ENCODE data around the gene IGF2BP3. TPM values are rescaled to one million over a fixed set of nuclear protein-coding genes. Genes with fewer than 3 reads are reported as not detected.

IGF2BP3 gene
- total RNA-seq, 1 donor from 2014 or later, result 28.0 TPM

DNA sequence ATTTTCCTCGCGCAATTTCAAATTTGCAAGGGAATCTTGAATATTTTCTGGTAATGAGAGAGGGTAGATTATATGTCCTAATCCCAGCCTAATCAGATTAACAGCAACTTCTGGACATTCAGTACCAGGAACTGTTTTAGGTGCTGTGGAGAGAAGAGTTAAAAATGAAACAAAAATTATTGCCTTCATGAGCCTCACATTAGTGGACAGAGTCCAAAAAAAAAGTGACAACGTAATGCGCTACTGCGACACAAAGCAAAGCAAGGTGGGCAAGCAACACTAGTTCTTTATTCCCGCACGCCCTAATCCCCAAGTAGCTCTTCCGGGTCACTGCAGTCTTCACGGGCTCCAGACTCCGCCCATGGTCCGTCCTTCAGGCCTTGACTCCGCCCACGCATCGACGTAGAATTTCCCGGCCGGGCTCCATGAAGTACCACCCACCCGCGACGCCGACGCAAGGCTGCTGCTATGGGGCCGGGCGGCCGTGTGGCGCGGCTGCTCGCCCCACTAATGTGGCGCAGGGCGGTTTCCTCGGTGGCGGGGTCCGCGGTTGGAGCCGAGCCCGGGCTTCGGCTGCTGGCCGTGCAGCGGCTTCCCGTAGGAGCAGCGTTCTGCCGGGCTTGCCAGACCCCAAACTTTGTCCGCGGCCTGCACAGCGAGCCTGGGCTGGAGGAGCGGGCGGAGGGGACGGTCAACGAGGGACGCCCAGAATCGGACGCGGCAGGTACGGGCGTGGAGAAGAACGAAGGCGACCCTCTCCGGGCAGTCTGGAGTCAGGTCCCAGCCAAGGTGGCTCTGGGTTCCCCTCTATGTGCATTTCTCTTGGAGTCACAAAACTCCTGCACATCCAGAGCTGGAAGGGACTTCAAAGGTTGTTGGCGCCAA is 171.2 kb downstream of the IGF2BP3 start, which contains the start of gene MALSU1:
TSS of gene MALSU1 (plus strand) at position 455 of the 885 bp plus-strand sequence. CDS start at position 469, 14 bp downstream.
- peak; percentile 100 for DNase-seq (ENCODE audit: low read depth)

DNA sequence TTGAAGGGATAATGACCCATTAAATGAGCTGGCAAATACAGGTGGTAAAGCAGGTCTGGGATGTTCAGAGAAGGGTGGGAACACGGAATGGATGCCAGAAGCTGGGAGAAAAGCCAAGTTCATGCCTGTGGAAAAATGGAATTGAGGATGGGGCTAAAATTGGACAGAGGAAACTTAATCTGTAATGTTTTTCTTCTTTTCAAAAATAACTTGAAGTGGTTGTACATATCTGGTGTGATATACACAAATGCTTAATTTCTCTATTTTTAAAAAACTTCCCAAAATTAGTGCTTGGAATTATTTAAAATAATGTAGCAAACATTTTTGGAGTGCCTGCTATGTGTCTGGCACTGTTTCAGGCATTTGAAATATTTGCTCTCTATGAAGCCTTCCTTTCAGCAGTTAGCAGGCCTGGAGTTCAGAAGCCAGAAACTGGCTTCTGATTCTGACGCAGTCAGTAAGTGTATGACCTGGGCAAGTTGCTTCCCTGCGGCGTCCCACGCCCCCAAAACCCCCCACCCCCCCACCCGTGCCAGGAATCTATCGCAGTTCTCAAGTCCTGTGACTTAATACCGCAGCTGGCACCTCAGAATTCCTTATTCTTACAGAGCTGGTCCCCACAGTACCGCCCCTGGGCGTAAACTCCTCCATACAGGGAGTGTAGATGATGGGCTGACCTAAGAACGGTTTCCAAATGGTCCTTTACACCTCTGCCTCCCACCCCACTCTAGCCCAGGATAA is 172.0 kb downstream of the IGF2BP3 start:
- DNase-seq (ENCODE audit: low read depth), result peak; percentile 85

DNA sequence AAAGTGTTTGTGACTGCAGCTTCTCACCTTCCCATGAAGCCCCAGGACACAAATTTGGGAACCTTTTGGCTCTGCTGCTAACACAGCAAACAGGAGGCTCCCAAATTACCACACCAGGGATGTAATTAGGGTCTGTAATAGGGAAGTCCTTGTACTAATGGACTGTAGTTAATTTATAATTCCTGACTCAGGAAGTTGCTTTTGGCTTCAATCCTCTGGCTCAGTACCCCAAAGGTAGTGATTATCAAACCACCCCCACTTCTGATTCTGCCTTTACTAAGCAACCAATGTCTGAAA is 174.9 kb downstream of the IGF2BP3 start:
- no peak for DNase-seq (ENCODE audit: low read depth)

DNA sequence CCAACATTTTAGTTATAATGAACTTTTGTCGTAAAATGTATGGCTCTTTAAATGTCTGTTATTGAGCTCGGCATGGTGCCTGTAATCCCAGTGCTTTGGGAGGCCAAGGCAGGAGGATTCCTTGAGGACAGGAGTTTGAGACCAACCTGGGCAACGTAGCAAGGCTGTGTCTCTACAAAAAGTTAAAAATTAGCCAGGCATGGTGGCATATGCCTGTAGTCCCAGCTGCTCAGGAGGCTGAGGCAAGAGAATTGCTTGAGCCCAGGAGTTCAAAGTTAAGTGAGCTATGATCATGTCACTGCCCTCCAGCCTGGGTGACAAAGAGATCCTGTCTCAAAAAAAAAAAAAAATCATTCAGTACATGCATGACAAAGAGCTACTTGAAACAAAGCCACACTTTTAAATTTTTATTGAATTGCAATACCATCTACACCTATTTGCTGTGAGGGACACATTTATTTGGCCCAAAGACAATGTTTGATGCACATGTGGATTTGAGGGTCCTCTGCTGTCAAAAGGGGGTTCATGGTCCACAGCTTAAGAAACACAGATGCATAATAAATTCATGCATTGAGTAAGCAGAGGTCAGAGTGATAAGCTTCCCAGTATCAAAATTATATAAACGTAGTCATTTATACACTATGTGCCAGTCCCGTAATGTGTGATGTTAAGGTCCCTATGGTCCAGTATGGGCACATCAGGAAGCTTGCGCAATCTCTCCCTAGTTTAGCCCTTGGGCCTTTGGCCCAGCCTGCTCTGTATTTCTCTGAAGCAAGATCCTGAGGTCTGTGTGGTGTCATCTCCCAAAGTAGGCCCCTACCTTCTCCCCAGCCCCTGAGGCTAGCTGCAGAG is 175.5 kb downstream of the IGF2BP3 start:
- no peak for DNase-seq (ENCODE audit: low read depth)

DNA sequence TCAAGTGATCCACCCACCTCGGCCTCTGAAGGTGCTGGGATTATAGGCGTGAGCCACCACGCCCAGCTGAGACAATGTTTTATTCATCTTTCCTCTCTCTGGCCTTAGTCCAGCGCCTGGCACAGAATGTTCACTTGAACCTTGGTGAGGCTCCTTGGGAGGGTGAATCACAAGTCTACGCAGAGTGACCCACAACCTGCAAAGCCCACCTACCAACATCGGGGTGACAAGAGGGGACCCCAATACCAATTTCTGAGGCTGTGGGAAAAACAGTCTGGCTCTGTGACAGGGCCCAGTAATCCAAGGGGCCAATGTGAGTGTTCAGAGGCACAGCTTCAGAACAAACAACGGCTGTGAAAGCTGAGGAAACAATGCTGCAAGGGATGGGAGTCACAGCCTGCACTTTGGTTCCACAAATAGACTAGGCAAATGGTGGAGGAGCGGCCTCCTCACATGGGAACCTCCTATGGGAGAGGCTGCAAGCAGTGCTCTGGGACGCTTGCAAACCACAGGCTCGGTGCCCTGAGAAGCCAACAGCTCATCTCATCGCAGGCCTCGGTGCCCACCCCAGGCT is 176.7 kb downstream of the IGF2BP3 start:
- DNase-seq (ENCODE audit: low read depth), result peak; percentile 76

DNA sequence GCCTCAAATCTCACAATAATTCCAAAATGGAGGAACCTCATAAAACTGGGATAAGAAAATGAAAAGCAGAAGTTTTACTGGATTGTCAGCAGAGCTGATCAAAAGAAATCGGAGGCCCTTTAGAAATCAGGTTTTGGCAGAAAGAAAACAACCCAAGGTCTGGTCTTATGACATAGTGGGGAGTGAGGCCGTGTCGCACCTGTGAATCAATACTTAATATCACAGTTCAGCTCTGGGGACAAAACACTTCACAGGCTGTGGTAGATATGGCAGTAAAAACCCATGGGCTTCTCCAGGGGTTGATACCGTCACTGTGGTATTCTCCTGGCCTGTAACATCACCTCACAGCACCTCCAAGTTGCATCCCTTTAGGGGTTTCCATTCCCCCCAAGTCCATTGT is 177.7 kb downstream of the IGF2BP3 start:
- DNase-seq (ENCODE audit: low read depth), result no peak

DNA sequence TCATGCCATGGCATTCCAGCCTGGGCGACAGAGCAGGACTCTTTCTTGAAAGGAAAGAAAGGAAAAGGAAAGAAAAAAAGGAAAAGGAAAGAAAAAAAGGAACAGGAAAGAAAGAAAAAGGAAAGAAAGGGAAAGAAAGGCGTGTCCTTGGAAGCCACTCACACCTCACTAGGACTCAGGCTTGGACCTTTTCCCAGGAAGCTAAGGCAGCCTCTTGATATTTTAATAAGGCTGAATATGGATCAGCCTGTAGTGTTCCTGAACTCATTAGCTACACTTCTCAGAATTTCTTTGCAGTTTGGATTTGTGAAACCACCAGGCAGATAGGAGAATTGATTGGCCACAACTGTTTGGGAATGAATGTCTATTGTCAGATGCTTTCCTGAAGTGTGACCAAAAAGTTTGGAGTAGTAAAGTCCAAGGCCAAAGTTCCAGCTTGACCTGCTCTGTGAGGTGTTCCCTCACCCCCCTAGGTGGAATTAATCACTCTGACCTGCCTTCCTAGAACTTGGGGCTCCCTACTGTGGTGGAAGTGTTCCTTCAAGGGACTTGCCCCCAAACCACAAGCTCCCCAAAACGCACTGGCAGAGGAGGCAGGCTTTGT is 178.2 kb downstream of the IGF2BP3 start:
- no peak for DNase-seq (ENCODE audit: low read depth)

DNA sequence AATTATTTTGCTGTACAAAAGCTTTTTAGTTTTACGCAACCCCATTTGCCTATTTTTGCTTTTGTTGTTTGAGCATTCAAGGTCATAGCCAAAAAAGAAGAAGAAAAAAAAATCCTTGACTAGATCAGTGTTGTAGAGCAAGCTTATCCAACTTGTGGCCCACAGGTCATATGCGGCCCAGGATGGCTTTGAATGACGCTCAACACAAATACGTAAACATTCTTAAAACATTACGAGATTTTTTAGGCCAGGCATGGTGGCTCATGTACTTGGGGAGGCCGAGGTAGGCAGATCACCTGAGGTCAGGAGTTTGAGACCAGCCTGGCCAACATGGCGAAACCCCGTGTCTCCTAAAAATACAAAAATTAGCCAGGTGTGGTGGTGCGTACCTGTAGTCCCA is 179.3 kb downstream of the IGF2BP3 start:
- no peak for DNase-seq (ENCODE audit: low read depth)

DNA sequence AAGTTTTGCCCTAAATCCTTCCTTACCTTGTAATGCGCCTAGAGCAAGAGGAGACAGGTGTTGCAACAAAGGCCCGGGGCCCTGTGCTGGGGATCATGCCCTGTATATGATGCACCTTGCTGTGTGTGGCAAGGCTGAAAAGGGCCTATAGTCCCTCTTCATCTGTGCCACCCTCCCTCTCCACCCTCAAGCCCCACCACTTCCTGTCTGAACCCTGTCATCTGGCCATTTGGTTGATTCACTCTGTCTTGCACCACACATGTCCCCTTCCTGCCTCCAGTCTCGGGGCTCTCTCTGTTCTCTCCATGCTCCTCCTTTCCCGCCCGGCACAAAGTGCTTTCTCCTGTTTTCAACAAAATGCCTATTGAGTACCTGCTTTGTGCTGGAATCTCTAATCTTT is 182.7 kb downstream of the IGF2BP3 start:
- DNase-seq (ENCODE audit: low read depth), result no peak

DNA sequence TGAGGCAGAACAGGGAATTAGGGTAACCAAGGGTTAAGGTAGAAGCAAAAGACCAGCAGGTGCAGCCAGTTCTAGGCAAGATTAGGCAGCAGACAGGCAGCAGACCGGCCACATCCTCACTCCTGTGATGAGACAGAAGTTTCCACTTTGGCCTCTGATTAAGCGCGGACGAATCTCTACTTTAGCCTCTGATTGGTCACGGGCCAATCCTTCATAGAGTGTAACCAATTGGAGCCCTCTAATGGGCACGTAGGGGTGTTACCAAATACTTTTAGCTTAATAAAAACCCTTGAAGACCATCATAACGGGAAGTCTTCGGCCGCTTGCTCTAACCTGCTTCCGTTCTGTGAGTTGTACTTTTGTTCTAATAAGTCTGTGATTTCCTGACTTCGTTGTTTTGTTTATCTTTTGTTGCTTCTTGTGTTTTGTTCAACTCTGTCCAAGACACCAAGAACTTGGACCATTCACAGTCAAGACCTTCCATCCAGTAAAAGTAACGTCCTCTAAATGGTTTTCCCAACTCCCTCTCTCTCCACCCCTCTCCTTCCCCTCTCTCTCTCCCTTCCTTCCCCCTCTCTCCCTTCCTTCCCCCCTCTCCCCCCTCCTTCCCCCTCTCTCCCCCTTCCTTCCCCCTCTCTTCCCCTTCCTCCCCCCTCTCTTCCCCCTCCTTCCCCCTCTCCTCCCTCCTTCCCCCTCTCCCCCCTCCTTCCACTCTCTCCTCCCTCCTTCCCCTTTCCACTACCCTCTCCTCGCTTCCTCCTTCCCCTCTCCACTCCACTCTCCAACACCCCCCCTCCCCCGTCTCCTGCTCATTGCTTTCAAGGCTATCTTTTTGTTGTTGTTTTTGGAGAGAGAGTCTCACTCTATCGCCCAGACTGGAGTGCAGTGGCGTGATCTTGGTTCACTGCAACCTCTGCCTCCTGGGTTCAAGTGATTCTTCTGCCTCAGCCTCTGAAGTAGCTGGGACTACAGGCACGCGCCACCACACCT is 184.3 kb downstream of the IGF2BP3 start:
- peak; percentile 27 for DNase-seq (ENCODE audit: low read depth)

DNA sequence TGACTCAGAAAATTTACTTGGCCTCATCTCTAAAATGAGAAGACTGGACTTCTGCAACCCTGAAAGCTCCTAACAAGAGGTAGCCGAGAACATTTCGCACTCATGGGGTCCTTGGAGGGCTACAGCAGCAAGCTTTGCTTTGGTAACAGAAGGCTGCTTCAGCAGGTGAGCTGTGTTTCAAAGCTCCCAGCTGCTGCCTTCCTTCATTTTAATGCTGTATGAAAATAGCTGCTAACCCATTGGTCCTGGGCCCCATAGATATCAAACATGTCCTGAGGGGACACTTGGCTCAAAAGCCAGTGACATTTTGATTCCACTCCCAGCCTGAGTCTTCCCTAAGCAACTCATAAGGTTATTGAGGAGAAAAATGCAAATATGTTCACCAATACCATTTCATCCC is 185.4 kb downstream of the IGF2BP3 start:
- peak; percentile 58 for DNase-seq (ENCODE audit: low read depth)

DNA sequence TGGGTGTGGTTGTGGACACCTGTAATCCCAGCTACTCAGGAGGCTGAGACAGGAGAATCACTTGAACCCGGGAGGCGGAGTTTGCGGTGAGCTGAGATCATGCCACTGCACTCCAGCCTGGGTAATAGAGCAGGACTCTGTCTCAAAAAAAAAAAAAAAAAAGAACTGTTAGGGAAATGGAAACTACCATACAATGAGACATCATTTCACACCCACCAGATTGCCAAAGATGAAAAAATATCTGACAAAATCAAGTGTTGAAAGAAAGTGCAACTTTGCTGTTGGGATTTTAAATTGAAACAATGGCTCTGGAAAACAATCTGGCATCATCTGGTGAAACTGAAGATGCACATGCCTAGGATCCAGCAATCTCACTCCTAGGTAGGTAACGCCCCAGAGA is 187.2 kb downstream of the IGF2BP3 start:
- no peak for DNase-seq (ENCODE audit: low read depth)

DNA sequence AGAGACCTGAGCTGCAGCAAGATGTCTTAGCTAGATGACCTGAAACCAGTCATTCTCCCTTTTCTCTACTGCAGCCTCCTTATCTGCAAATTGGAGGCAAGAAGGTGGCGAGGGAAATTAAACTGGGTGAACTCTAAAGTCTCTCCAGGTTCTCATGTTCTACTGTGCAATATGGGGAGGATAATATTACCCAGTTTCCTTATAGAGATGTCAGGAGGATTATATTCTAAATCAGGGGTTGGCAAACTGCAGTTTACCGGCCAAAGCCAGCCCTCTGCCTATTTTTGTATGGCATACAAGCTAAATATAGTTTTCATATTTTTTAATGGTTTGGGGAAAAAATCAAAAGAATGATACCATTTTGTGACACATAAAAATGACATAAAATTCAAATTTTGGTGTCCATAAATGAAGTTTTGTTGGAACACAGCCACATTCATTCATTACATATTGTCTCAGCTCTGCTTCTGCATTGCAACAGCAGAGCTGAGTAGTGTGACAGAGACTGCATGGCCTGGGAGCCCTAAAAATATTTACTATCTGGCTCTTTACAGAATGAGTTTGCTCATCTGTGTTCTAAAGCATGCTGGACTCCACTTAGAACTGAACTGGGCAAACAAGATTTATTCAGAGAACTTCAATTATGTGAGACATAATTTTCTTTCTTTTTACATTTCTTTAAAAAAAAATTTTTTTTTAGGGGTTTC is 190.3 kb downstream of the IGF2BP3 start:
- no peak for DNase-seq (ENCODE audit: low read depth)

DNA sequence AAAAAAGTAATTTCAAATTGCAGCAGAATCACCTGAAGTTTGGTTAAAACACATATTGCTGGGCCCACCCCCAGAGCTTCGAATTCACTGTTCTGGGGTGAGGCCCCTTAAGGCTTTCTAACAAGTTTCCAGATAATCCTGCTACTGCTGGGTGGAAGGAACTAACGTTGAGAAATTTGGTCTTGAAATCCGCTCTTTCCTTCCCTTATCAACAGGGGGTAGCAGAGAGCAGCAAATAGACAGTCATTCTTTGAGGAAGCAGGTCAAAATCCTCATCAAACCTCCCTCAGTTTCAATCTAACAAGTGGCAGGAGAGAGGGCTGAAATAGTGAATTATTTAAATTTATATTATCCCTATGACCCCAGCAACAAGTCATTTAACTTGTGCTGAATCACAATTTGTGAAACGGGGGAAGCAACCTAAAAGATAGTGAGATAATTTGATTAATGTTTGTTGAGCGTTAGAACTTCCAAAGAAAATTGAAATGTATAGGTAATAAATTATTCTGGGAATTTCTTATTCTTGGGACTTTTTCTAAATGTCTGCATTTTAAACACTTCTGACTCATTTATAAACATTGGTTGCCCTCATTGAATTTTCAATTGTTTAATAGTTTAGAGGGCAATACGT is 192.8 kb downstream of the IGF2BP3 start:
- DNase-seq (ENCODE audit: low read depth), result peak; percentile 86

DNA sequence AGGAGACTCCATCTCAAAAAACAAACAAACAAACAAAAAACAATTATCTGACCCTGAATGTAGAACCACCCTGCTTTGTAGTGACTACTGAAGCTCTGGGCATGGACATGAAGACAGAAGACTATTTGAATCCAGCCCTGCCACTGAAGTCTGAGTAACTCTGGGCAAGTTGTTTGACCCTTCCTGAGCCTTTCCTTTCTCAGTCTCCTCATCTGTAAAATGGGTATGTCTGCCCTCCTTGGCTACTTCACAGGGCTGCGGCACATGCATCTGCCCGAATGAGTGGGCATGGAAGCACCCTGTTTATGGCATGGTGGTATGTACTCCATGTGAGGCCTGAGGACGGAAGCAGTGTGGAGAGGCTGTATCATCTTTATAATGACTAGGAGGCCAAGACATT is 193.3 kb downstream of the IGF2BP3 start:
- no peak for DNase-seq (ENCODE audit: low read depth)

DNA sequence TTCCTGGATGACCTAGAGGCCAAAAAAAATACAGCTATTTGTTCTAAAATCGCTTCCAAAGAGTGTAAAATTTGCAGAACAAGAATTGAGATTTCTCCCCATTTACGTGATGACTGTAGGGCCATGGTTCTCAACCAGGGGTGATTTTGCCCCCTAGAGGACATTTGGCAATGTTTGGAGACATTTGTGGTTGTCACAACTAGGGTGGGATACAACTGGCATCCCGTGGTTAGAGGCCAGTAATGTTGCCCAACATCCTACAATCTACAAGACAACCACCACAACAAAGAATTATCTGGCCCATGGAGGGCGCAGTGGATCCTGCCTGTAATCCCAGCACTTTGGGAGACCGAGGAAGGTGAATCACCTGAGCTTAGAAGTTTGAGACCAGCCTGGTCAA is 193.9 kb downstream of the IGF2BP3 start:
- peak; percentile 31 for DNase-seq (ENCODE audit: low read depth)

DNA sequence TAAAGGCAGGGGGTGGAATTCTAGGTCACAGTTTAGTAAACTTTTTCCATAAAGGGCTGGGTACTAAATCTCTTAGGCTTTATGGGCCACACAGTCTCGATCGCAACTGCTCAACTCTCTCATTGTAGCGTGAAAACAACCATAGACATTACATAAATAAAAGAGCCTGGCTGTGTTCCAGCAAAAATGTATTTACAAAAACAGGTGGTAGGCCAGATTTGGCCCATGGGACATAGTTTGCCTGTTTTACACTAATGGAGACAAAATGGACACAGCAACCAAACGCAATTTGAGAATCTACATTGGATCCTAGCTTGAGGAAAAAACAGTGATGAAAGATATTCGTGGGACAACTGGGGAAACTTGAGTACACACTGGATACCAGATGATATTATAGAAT is 194.4 kb downstream of the IGF2BP3 start:
- DNase-seq (ENCODE audit: low read depth), result no peak

DNA sequence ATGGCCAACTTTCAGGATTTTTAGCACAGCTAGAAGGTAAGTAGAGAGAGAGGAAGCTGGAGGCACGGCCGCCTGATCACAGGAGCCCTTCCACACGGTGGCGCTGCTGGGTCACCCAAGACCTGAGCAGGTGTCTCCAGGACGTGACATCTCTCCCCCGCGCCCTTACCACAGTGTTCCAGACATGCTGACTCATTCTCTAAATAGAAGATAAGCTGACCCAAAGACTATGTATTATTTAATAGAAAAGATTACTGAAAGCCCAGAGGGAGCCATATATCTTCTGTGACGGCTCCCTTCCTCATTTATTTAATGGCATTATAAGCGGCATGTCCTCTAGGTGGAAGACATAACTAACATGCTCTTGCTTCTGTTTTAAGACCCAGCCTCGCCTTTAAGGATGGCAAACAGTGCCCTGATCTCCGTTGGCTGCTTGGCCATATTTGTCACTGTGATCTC is 197.1 kb downstream of the IGF2BP3 start:
- DNase-seq (ENCODE audit: low read depth), result peak; percentile 94
